HEK293T (cell line): ENCODE data around the gene TFDP2.
A peak's percentile ranks its signal among the peaks of the same experiment; 100 is the strongest.
"Not testable (repeated sequence)": the region's sequence is repeated elsewhere in the genome, so short reads cannot be mapped to it uniquely, and the experiment has no call there.

Source experiments
- CTCF ChIA-PET: fragments of 350-600 bp; formaldehyde crosslinking; extraction: SDS; loops from one replicate; lab custom pipeline; 2021; ENCODE audit warnings: antibody characterized with exemption, inconsistent platforms; lab: Yijun Ruan, JAX
- POLR2A ChIA-PET: fragments of 350-600 bp; formaldehyde crosslinking; extraction: SDS; loops from one replicate; lab custom pipeline; 2020; ENCODE audit warnings: antibody characterized with exemption, inconsistent platforms; lab: Yijun Ruan, JAX
- DNase-seq: peaks from one replicate; pipeline ENCODE4 v3.0.0; 2012; ENCODE audit warnings: mixed read lengths; ENCODE audit errors: extremely low spot score
- ARNT ChIP-seq: fragments of 450-650 bp; IDR thresholded peaks from 2 replicates; pipeline ENCODE4 v1.6.1; 2017; ENCODE audit warnings: mild to moderate bottlenecking
- BHLHE40 ChIP-seq: fragments of 450-650 bp; IDR thresholded peaks from 2 replicates; pipeline ENCODE4 v1.6.1; 2016; ENCODE audit warnings: mild to moderate bottlenecking, moderate library complexity, borderline replicate concordance
- CTBP1 ChIP-seq: fragments of 450-650 bp; IDR thresholded peaks from 2 replicates; pipeline ENCODE4 v1.6.1; 2016; ENCODE audit warnings: borderline replicate concordance
- ELF4 ChIP-seq: fragments of 450-650 bp; IDR thresholded peaks from 2 replicates; pipeline ENCODE4 v1.6.1; 2017; ENCODE audit warnings: antibody characterized with exemption
- FOXA1 ChIP-seq: fragments of 450-650 bp; IDR thresholded peaks from 2 replicates; pipeline ENCODE4 v1.6.1; 2016; ENCODE audit warnings: mild to moderate bottlenecking
- FOXK2 ChIP-seq: fragments of 450-650 bp; IDR thresholded peaks from 2 replicates; pipeline ENCODE4 v1.6.1; 2016; ENCODE audit warnings: mild to moderate bottlenecking
- FOXM1 ChIP-seq: fragments of 450-650 bp; IDR thresholded peaks from 2 replicates; pipeline ENCODE4 v1.6.1; 2017; ENCODE audit warnings: mild to moderate bottlenecking, borderline replicate concordance
- HDGF ChIP-seq: fragments of 450-650 bp; IDR thresholded peaks from 2 replicates; pipeline ENCODE4 v1.6.1; 2017; ENCODE audit warnings: antibody characterized with exemption, borderline replicate concordance
- L3MBTL2 ChIP-seq: fragments of 450-650 bp; conservative IDR thresholded peaks from 2 replicates; pipeline ENCODE4 v1.6.1; 2016; ENCODE audit warnings: mild to moderate bottlenecking
- LEF1 ChIP-seq: fragments of 450-650 bp; IDR thresholded peaks from 2 replicates; pipeline ENCODE4 v1.6.1; 2017; ENCODE audit warnings: mild to moderate bottlenecking, borderline replicate concordance
- NFRKB ChIP-seq: fragments of 450-650 bp; IDR thresholded peaks from 2 replicates; pipeline ENCODE4 v1.6.1; 2016; ENCODE audit warnings: mild to moderate bottlenecking, moderate library complexity
- PKNOX1 ChIP-seq: fragments of 450-650 bp; IDR thresholded peaks from 2 replicates; pipeline ENCODE4 v1.6.1; 2016
- SP1 ChIP-seq: fragments of 450-650 bp; IDR thresholded peaks from 2 replicates; pipeline ENCODE4 v1.6.1; 2017
- SUZ12 ChIP-seq: fragments of 450-650 bp; IDR thresholded peaks from 2 replicates; pipeline ENCODE4 v1.6.1; 2016; ENCODE audit warnings: mild to moderate bottlenecking
- TARDBP ChIP-seq: fragments of 450-650 bp; IDR thresholded peaks from 2 replicates; pipeline ENCODE4 v1.6.1; 2016
- ZNF384 ChIP-seq: fragments of 450-650 bp; IDR thresholded peaks from 2 replicates; pipeline ENCODE4 v1.6.1; 2016

Gene TFDP2

GRCh38 chr3:142150271-142150670 lies 927 bp upstream of the TFDP2 start:
- ChIA-PET CTCF (interaction anchor here (0.6 kb wide), 2 partner anchors 25 to 261 kb away, joined by 3 read pairs; no protein-coding TSS in a partner anchor), POLR2A (no interaction called here)
- TF ChIP-seq ARNT: no peak
- no peak for TF ChIP-seq ZNF384
- no peak for TF ChIP-seq LEF1
- TF ChIP-seq FOXK2: no peak
- TF ChIP-seq FOXM1: no peak
- TF ChIP-seq ELF4: no peak
- TF ChIP-seq BHLHE40: no peak
- TF ChIP-seq PKNOX1: no peak
- TF ChIP-seq NFRKB: no peak
- TF ChIP-seq FOXA1: no peak
- TF ChIP-seq SP1: no peak
- no peak for TF ChIP-seq HDGF
- no peak for TF ChIP-seq CTBP1
- no peak for TF ChIP-seq SUZ12
- TF ChIP-seq L3MBTL2: no peak
- no peak for TF ChIP-seq TARDBP
- no peak for DNase-seq

- POLR2A ChIA-PET: no interaction called here
- CTCF ChIA-PET: no interaction called here
- DNase-seq: no peak
- TF ChIP-seq L3MBTL2: 0 out of 2 replicates have a peak, but pooled peaks have one; percentile 10
- no peak for TF ChIP-seq SP1
Measured at GRCh38 chr3:142149673-142149992, 289 bp upstream of the TFDP2 start.

GRCh38 chr3:142148044-142148791 lies 1.1 kb downstream of the TFDP2 start:
- POLR2A ChIA-PET: no interaction called here
- DNase-seq: no peak
- TF ChIP-seq ELF4 (no peak), ZNF384 (peak; percentile 22; the same call in 1 of the 2 replicates)
- CTCF ChIA-PET: interaction anchor here (1.2 kb wide), 1 partner anchor 33 kb away, joined by 7 read pairs; no protein-coding TSS in a partner anchor

- POLR2A ChIA-PET, CTCF ChIA-PET, DNase-seq: not testable (repeated sequence)
Measured at GRCh38 chr3:142144587-142144986, 4.8 kb downstream of the TFDP2 start.

- POLR2A ChIA-PET, CTCF ChIA-PET, DNase-seq: not testable (repeated sequence)
Measured at GRCh38 chr3:142140608-142141285, 8.6 kb downstream of the TFDP2 start.

GRCh38 chr3:142137089-142137488 lies 12.3 kb downstream of the TFDP2 start:
- DNase-seq, POLR2A ChIA-PET, CTCF ChIA-PET: not testable (repeated sequence)

- no peak for DNase-seq
- TF ChIP-seq HDGF (no peak), BHLHE40 (no peak), FOXA1 (no peak), L3MBTL2 (no peak), ARNT (no peak), CTBP1 (no peak), NFRKB (no peak), LEF1 (no peak)
- ChIA-PET POLR2A (no interaction called here), CTCF (no interaction called here)
Measured at GRCh38 chr3:142134799-142135325, 14.5 kb downstream of the TFDP2 start.

- POLR2A ChIA-PET: no interaction called here
- TF ChIP-seq PKNOX1 (no peak), ELF4 (no peak), FOXM1 (no peak), NFRKB (no peak), CTBP1 (no peak), SUZ12 (no peak), ARNT (no peak), ZNF384 (no peak), L3MBTL2 (no peak), SP1 (no peak), BHLHE40 (no peak), HDGF (no peak)
- CTCF ChIA-PET: interaction anchor here (1.6 kb wide), 1 partner anchor 150 kb away, joined by 4 read pairs; no protein-coding TSS in a partner anchor
- DNase-seq: no peak
Measured at GRCh38 chr3:142129516-142130171, 19.7 kb downstream of the TFDP2 start.
